CD4-positive, alpha-beta T cell treated with Interleukin-12 subunit alpha and Interleukin-12 subunit beta, for 1 hour (primary cell): ENCODE measurements around the gene AMH.

Experiments
- DNase-seq: peaks from one replicate; pipeline ENCODE4 v3.0.0-alpha.2; 2020

AMH gene

GRCh38 chr19:2288818-2289713, 39.9 kb downstream of the AMH start:
- no peak for DNase-seq

GRCh38 chr19:2289714-2290435, 40.8 kb downstream of the AMH start:
- DNase-seq, result peak; percentile 58

- no peak for DNase-seq
Observed at GRCh38 chr19:2290441-2291184, 41.5 kb downstream of the AMH start.

GRCh38 chr19:2291185-2291751, 42.1 kb downstream of the AMH start:
- DNase-seq, result no peak

- DNase-seq, result no peak
Observed at GRCh38 chr19:2294687-2295335, 45.7 kb downstream of the AMH start.

- DNase-seq, result no peak
Observed at GRCh38 chr19:2296141-2296540, 47.0 kb downstream of the AMH start.

GRCh38 chr19:2300533-2300932, 51.4 kb downstream of the AMH start:
- DNase-seq, result no peak
